Measurements from ENCODE around the gene SLC6A7.

SLC6A7 gene

DNA sequence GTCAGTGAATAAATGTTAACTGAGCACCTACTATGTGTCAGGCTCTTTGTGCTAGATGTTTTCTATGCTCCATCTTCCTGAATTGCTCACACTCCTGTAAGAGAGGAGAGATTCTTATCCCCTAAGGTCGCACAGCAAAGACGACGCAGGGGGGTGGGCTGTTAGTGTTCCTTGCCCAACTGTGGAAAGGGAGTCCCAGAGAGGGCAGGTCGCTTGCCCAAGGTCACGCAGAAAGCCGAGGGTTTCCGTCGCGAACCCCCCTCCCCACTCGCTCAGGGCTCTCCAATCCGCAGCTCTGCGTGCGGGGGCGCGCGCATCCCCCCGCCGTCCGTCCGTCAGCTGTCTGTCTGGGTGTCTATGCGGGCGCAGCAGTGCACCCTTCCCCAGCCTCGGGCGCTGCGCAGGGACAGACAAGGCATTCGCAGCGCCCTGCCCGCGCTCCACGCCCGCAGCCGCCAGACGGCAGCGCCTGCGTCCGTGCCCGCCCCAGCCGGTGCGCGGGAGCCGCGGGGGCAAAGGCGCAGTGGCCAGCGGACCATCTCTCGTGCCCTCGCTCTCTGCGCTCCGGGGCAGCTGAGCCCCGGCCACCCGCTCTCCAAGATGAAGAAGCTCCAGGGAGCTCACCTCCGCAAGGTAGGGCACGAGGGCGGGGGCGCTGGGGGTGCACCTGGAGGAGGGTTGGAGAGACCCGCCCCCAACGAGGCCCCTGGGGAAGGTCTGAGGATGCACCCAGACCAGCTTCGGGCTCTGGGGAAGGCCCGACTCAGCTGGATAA, at the start of gene SLC6A7:
TSS of gene SLC6A7 (plus strand) at position 335 of the 775 bp plus-strand sequence. CDS start at position 601, 266 bp downstream.
- in situ Hi-C loops (cut with MboI; ENCODE audit: low sequenced_read_pairs), result no loop called here

DNA sequence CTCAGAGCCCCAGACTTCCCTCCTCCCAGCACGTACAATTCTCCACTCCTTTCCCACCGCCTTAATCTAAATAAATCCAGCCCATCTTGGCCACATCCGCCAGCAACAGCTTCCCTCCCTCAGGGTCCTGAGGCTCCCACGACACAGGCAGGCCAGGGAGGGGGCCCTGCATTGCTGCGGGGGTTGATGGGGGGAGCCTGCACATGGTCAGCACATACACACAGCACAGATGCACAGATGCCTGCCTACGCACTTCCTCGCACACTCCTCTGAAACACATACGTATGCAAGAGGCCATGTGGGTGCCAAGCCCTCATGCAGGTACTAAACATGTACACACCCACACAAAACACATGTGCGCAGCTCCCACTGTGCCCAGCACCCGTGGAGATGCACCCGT, 49.0 kb upstream of the SLC6A7 start:
- in situ Hi-C loops (cut with MboI; ENCODE audit: low sequenced_read_pairs), result no loop called here

DNA sequence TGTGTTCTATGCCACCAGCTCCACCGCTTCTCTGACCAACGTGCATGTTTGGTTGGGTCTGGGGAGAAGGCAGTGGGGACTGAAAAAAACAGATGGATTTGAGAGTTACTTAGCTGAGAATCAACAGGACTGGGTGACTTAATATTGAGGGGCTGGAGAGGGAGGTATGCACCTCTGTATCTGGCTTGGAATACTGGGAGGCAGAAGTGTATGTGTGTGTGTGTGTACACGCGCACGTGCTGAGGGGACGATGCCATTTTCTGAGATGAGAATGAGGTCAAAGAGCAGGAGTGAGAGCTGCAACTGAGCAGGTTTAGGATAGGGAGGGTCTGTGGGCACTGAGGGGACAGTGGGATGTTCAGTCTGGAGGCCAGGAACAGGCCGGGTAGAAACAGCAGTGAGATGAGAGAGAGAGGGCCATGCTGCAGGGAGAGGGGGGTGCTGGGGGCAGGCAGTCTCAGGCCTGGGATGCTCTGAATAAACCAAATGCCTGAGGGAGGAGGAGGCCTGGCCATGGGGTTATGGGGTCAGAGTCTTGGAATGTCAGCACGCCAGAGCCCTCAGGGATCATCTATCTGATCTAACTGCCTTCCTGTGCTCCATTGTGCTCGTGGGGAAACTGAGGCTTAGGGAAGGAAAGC, 48.2 kb upstream of the SLC6A7 start:
- in situ Hi-C loops (cut with MboI; ENCODE audit: low sequenced_read_pairs), result no loop called here

DNA sequence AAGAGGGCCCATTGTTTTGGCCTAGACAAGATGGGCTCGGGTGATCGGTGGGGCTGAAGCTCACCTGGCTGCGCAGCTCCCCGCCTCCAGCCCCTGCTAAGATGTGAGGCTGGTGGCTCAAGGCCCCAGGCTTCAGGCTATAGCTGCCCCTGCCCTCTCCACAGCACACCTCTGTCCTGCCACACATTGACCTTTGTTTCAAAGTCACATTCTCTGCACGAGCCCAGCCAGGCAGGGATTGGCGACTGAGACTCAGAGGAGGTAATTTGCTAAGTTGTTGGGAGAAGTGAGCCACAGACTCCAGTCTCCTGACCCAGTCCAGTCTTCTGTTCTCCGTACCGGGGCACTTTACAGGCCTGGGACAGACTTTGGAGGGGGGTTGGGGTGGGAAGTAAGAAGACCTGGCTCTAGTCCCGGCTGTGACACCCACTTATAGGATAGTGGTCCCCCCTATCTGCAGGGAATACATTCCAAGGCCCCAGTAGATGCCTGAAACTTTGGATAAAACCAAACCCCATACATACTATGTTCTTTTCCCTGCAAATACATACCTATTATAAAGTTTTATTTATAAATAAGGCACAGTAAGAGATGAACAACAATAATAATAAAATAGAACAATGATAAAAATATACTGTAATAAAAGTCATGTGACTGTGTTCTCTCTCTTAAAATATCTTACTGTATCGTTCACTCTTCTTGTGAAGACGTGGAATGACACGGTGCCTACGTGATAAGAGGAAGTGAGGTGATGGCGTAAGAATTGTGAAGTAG, 47.5 kb upstream of the SLC6A7 start:
- in situ Hi-C loops (cut with MboI; ENCODE audit: low sequenced_read_pairs), result no loop called here

DNA sequence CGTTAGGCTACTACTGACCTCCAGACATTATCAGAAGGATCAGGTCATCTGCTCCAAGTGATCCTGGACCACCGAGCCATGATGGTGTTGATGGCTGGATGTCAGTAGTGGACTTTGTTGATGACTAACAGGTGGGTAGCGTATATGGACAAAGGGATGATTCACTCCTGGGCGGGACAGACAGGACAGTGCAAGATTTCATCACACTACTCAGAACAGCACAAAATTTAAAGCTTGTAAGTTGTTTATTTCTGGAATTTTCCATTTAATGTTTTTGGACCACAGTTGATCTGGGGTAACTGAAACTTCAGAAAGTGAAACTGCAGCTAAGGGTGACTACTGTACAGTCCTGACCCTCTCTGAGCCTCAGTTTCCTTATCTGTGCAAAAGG, 46.9 kb upstream of the SLC6A7 start:
- in situ Hi-C loops (cut with MboI; ENCODE audit: low sequenced_read_pairs), result no loop called here

DNA sequence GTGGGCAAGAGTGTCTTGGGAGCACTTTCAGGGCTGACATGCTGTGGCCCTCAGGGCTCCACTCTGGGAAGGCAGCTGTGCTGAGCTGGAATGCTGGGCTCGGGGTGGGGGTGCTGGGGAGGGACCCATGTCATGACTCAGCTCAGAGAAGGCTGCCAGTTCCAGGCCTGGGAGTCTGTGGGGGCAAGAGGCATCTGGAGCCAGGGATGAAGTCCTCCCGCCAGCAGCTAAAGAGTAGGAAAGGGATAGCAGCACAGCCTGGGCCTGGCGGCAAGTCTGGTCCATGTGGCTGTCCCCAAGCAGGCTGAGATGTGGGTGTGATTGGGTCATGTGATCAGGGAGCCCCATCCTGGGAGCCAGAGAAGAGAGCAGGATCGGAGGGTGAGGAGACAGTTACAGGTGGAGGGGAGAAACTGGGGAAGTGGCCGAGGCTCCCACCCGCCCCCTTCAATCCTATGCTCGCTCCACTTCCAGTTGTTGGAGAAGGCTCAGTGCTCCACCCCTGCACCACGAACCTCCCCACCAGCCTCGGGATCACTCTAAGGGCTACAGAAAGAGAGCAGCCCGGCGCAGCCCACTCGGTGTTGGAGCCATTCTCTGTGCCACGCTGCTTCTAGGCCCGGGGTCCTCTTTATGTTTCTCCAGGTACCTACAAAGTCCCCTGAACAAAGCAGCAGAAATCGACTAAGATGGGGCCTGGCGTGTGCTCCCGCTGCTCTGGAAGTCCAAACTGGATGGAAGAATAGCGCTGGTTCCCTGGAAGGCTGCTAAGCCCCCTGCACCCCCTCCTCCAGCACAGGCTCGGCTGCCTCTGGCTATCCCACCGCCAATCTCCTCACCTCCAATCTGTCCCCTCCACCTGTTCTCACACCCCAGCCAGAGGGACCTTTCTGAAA, 46.3 kb upstream of the SLC6A7 start:
- in situ Hi-C loops (cut with MboI; ENCODE audit: low sequenced_read_pairs), result no loop called here

DNA sequence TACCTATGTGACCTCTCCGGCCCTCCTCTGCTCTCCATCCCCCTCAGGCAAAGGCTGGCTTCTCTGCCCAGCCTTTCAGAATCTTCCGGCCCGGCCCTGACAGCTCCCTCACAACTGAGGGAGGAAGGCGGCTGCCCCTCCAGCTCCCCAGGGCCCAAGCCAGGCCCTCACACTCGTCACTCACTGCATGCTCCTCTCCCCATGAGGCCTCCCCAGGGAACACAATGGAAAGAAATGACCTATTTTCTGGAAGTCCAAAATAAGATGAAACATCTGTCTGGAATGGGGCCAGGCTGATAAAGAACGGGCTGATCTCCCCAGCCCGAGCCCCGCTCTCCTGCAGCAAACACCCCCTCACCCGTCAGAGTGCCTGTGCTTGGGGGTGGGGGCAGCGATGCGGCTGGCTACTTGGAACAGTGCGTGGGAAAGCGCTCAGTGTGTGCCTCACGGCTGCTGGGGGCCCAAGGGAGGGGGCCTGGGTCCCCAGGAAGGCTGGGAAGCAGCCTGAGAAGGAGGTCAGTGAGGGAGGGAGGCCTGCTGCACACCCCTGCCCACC, 45.5 kb upstream of the SLC6A7 start:
- in situ Hi-C loops (cut with MboI; ENCODE audit: low sequenced_read_pairs), result no loop called here

DNA sequence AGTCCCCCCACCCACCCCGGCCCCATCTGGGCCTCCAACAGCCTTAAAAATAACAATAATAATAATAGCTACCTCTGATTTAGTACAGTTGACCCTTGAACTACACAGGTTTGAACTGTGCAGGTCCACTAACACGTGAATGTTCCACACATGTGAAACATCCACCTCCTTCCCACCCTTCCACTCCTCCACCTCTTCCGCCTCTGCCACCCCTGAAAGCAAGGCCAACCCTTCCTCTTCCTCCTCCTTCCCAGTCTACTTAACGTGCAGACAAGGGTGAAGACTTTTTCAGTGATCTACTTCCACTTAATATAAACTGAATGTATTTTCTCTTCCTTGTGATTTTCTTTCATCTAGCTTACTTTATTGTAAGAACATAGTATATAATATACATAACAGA, 45.0 kb upstream of the SLC6A7 start:
- in situ Hi-C loops (cut with MboI; ENCODE audit: low sequenced_read_pairs), result no loop called here

DNA sequence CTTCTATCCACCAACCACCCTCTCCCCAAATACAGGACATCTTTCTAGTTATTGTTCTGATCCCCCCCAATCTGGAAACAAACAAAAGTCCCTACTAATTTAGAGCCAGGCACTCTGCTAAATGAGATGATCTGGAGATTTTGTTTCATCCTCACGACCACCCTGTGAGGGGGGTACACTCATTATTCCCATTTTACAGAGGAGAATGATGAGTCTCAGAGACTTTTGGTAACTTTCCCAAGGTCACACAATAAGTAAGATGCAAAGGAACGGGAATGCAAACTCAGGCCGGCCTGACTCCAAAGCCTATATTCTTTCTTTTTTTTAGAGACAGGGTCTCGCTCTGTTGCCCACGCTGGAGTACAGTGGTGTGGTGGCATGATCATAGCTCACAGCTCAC, 43.6 kb upstream of the SLC6A7 start:
- in situ Hi-C loops (cut with MboI; ENCODE audit: low sequenced_read_pairs), result no loop called here

DNA sequence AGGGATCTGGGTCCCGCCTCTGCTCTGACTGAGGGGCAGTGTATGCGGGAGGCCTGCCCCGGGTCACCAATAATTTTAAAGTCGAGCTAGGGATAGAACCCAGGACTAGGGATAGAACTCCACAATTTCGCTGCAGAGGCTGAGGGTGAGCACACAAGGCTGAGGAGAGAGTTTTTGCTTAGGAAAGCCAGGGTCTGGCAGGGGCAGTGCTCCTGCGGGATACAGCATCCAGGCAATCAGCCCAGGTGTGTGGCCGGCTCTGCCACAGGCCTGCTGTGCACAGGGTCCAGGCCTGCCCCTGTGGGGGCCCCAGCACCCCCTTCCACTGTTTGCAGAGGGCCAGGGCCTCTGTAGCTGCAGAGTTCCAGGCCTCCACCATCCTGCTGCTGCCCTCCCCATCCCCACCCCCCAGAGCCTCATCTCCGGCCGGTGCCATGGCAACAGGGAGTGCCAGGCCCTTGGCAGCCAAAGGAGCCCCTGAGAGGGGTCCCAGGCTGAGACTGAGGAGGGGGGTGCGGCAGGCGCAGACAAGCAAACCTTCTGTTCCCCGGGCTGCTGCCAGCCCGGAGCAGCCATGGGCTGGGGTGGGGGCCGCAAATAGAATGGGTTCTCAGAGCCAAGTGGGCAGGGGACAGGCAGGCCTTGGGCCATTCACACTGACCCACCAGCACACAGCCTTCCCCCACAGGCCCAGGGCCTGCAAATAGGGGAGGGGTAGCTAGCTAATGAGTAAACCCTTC, 42.8 kb upstream of the SLC6A7 start:
- in situ Hi-C loops (cut with MboI; ENCODE audit: low sequenced_read_pairs), result no loop called here

DNA sequence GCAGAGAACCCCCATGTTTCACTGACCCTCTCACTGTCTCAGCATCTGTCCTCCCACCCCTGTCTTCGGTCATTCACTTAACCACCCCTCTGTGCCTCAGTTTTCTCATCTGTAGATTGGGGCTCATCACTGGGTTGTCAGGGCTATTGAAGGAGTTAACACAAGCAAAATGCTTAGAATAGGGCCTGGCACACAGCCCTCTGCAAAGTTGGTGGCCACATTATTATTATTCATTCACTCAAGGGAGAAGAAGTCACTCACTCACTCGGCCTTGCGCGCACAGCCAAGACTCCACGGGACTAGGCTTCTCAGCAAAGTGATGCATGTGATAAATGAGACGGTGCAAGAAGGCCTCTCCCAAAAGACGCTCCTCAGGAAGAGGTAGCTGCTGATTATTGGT, 42.2 kb upstream of the SLC6A7 start:
- in situ Hi-C loops (cut with MboI; ENCODE audit: low sequenced_read_pairs), result no loop called here

DNA sequence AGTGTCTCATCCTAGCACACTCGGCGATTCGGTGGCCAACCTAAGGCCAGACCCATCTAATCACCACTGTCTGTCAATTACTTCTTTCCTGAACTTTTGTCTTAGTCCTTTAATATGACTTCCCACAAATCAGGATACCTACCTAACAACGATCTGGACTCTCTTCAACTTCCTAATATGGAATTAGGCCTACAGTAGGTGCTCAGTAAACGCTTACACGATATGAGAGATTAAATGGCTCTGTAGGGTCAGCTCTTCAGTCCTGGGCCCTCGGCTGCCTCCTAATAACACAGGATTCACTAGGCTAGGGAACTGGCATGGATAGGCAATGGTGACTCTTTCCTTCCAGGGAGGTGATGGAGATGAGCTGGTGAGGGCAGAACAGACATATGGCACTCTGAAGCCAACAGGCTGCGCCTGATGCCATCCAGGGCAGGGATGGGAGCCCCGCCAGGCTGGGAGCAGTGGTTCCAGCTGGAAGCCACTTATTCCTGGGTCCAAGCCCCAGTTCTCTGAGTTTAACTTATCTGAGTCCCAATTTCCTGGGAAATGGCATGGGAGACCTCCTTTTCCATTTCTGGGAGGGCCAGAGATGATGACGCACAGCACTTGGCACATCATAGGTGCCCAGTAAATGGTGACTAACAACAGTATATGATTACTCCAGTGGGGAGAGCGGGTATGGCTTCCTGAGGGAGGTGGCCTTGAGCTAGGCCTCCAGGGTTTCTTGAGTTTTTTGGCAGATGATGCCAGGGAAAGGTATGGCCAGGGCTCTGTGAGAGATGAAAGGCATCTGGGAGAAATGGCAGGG, 41.5 kb upstream of the SLC6A7 start:
- in situ Hi-C loops (cut with MboI; ENCODE audit: low sequenced_read_pairs), result no loop called here

DNA sequence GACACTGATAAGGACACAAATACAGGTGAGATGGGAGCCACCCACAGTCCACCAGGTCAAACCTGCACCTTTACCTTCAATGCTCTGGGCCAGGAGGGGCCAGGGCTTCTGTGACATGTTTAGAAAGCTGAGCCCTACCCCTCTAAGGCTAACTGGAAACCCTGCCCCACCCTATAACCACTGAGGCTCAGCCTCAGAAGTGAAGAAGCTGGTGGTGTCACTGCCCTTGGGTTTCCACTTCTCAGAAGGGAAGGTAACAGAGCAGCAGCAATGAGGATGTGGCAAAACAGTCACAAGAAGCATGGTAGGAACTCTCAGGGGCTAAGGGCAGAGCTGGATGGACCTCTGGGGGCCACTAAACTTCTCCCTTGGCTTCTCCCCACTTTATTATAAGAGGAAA, 40.2 kb upstream of the SLC6A7 start:
- in situ Hi-C loops (cut with MboI; ENCODE audit: low sequenced_read_pairs), result no loop called here

DNA sequence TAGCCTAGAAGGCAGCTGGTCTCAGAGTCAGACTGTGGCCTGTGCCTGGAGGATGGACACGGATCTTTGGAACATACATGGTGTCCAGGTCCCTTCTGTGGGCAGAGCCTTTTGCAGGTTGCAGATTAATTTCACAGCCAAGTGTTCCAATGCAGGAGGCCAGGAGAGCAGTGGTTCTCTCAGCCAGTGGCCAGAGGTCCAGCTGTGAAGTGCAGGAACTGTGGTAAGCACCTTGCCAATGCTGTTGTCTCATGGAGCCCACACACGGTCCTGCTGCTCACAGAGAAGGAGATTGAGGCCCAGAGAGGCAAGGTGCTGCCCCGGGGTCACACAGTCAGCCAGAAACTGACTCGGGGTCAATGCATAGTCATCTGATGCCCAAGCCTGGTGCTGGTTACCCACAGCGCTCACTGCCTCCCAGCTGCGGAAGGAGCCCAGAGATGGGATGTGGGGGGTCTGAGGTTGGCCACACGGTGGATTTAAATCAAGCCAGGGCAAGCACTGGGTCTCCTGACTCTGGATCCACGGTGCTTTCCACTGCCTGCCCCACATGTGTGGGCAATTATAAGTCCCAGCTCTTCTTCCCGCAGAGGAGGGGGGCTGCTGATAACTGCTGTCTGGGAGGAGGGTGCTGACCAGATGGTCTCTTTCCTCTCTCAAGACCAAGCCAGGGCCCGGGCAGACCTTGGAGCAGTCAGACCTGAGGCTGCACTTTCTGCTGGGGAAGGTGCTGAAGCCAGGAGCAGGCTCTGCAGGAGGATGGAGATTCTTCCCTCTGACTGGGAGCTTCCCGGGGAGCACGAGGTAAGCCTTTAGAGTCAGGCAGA, 37.0 kb upstream of the SLC6A7 start:
- in situ Hi-C loops (cut with MboI; ENCODE audit: low sequenced_read_pairs), result no loop called here

DNA sequence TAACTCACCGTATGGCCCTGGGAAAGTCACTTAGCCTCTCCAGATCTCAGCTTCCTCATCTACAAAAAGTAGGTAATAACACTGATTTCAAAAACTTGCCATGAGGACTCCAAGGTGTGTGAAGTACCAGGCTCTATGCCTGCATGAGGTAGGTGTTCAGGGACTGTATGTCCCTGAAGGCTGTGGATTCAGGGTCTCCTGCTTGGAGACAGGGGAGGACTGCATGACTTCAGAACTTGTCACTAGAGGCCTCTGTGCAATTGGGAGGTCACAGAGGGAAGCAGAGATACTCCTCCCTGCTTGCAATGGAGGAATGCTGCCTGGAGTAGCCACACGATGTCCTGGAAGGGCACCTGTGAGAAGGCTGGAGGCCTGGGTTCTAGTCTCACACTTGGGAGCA, 36.4 kb upstream of the SLC6A7 start:
- in situ Hi-C loops (cut with MboI; ENCODE audit: low sequenced_read_pairs), result no loop called here

DNA sequence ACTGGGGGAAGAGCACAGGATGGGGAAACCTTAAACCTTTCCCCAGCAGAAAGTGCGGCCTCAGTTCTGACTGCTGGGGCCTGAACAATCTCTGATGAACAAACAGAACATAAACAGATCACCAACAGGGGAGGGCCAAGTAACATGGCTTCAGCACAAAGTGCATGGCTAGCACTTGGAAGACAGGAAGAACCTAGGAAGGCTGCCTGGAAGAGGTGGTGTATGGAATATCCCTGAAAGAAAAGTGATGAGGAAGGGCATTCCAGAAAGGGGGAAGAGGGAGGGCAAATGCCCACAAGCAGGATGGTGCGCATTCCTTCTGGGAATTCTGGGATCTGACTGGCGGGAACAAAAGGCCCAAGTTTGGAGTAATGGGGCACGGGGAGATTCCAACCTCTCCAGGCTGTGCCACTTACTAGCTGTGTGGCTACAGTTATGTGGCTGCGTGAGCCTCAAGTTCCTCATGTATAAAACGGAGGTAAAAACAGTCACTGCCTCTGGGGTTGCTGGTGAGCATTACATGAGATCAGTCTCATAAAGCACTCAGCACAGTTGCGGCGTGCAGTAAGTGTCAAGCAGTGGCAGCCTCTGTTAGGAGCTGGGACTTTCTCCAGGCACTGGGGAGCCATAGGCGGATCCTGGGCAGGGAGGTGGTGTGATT, 35.8 kb upstream of the SLC6A7 start:
- in situ Hi-C loops (cut with MboI; ENCODE audit: low sequenced_read_pairs), result no loop called here

DNA sequence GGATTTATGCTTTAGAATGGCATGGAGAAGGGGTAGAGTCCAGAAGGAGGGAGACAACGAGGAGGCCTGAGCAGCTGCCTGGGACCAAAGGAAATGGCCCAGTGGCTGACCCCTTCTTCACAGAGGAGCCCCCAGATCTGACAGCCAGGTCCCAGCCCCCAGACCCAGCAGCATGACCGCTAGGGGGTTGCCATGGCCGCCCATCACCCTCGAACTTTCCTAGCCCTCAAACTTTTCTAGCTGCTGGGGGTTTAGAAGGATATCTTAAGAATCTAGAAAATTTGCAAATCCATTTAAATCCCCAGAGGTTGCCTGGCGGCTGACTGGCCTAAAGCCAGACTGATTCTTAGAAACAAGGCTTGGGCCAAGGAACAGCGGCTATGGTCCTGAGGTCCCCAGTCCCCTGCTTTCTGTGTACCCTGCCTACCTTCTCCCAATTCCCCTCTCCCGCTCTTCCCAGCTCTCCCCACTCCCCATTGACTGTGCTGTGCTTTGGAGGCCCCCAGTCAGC, 35.2 kb upstream of the SLC6A7 start:
- in situ Hi-C loops (cut with MboI; ENCODE audit: low sequenced_read_pairs), result no loop called here
